HG03066 (cell line): ENCODE measurements around the gene FYB1.

Source experiments
- ATAC-seq: cut with Tn5 transposase; IDR thresholded peaks from one replicate; pipeline ENCODE4 v1.9.1; 2021; ENCODE audit warnings: low read depth; ENCODE audit not compliant: unreplicated experiment

Gene FYB1

GRCh38 chr5:39208471-39208870 lies 10.9 kb downstream of the FYB1 start:
- no peak for ATAC-seq

GRCh38 chr5:39207345-39208045 lies 11.9 kb downstream of the FYB1 start:
- no peak for ATAC-seq

- ATAC-seq, result no peak
Measured at GRCh38 chr5:39206630-39207321, 12.6 kb downstream of the FYB1 start.

- ATAC-seq, result no peak
Measured at GRCh38 chr5:39205550-39205949, 13.8 kb downstream of the FYB1 start.

- no peak for ATAC-seq
Measured at GRCh38 chr5:39203951-39204350, 15.4 kb downstream of the FYB1 start.

- ATAC-seq, result no peak
Measured at GRCh38 chr5:39203275-39203922, 16.0 kb downstream of the FYB1 start.

GRCh38 chr5:39202597-39203274 lies 16.6 kb downstream of the FYB1 start:
- no peak for ATAC-seq

GRCh38 chr5:39201781-39202596 lies 17.4 kb downstream of the FYB1 start:
- no peak for ATAC-seq

- ATAC-seq, result no peak
Measured at GRCh38 chr5:39201160-39201780, 18.1 kb downstream of the FYB1 start.

GRCh38 chr5:39200081-39200480 lies 19.3 kb downstream of the FYB1 start:
- ATAC-seq, result no peak

GRCh38 chr5:39199335-39199734 lies 20.0 kb downstream of the FYB1 start:
- ATAC-seq, result no peak

GRCh38 chr5:39198127-39198526 lies 21.2 kb downstream of the FYB1 start:
- ATAC-seq, result no peak

- no peak for ATAC-seq
Measured at GRCh38 chr5:39197556-39197955, 21.8 kb downstream of the FYB1 start.

GRCh38 chr5:39195198-39195826 lies 24.1 kb downstream of the FYB1 start:
- ATAC-seq, result no peak

GRCh38 chr5:39194466-39195136 lies 24.8 kb downstream of the FYB1 start:
- no peak for ATAC-seq

GRCh38 chr5:39193553-39194465 lies 25.6 kb downstream of the FYB1 start:
- ATAC-seq, result no peak

- ATAC-seq, result no peak
Measured at GRCh38 chr5:39192450-39193160, 26.8 kb downstream of the FYB1 start.
